A549 (cell line): ENCODE results near the gene PCNP. TPM values are rescaled to one million over a fixed set of nuclear protein-coding genes. Genes with fewer than 3 reads are reported as not detected.

Experiments
- ATAC-seq, 2 experiments: fragments of 200-7000 bp in 1 of 2; fragments of >200 bp in 1 of 2; cut with Nextera tagmentation in 1 of 2; cut with Tn5 transposase in 1 of 2; 3 replicates each; pipeline versions ENCODE4 v1.8.0 to v1.9.1; 2018 to 2020; ENCODE audit warnings: mild to moderate bottlenecking in 1 of 2, moderate library complexity in 1 of 2
- CTCF ChIA-PET: fragments of 300-600 bp; sonication (Branson Sonifier 250); formaldehyde crosslinking; extraction: SDS; loops from one replicate; lab custom pipeline; 2021; ENCODE audit warnings: antibody characterized with exemption, inconsistent platforms; lab: Yijun Ruan, JAX
- POLR2A ChIA-PET: fragments of 350-600 bp; formaldehyde crosslinking; extraction: SDS; loops from one replicate; lab custom pipeline; 2021; ENCODE audit warnings: antibody characterized with exemption, inconsistent platforms; lab: Yijun Ruan, JAX
- DNase-seq, 2 experiments: peaks; one replicate each; pipeline versions ENCODE4 v3.0.0 to v3.0.0-alpha.2; 2011 to 2016; ENCODE audit warnings: low read depth in 1 of 2, low spot score in 1 of 2
- FAIRE-seq: peaks from 2 replicates; lab custom pipeline; 2011; peaks lifted over from hg19 to GRCh38; lab: Jason Lieb, UNC
- H3K27ac ChIP-seq, 2 experiments: fragments of >200 bp; sonication (Bioruptor Twin); formaldehyde crosslinking; 3 replicates each; pipeline ENCODE4 v1.5.1; 2016 to 2017
- H3K4me1 ChIP-seq: fragments of >200 bp; sonication (Bioruptor Twin); formaldehyde crosslinking; 3 replicates; pipeline ENCODE4 v1.6.1; 2016
- H3K4me2 ChIP-seq: fragments of >200 bp; sonication (Bioruptor Twin); formaldehyde crosslinking; 3 replicates; pipeline ENCODE4 v1.6.1; 2016
- H3K4me3 ChIP-seq: fragments of >200 bp; sonication (Bioruptor Twin); formaldehyde crosslinking; 3 replicates; pipeline ENCODE4 v1.5.1; 2016
- H3K9me3 ChIP-seq: fragments of >200 bp; sonication (Bioruptor Twin); formaldehyde crosslinking; 3 replicates; pipeline ENCODE4 v1.6.1; 2016
- BHLHE40 ChIP-seq: IDR thresholded peaks from 2 replicates; pipeline ENCODE4 v1.6.1; 2012; ENCODE audit warnings: low read depth, low read length, inconsistent platforms
- CHD2 ChIP-seq: fragments of 150-350 bp; IDR thresholded peaks from 2 replicates; pipeline ENCODE4 v1.6.1; 2014; ENCODE audit warnings: low read length; ENCODE audit not compliant: partially characterized antibody
- EHF ChIP-seq: fragments of 250-450 bp; sonication (Bioruptor Pico); IDR thresholded peaks from 2 replicates; pipeline ENCODE4 v1.5.0; 2020; ENCODE audit warnings: mild to moderate bottlenecking
- EP300 ChIP-seq, 2 experiments: fragments of >200 bp; sonication (Bioruptor Twin); formaldehyde crosslinking; IDR thresholded peaks; 2 replicates in 1 of 2; 3 replicates in 1 of 2; pipeline ENCODE4 v1.6.1; 2016 to 2017
- ESRRA ChIP-seq: fragments of 150-350 bp; IDR thresholded peaks from 2 replicates; pipeline ENCODE4 v1.6.1; 2014; ENCODE audit warnings: mild to moderate bottlenecking, low read length, borderline replicate concordance
- FOSB ChIP-seq: fragments of 250-450 bp; sonication (Bioruptor Pico); IDR thresholded peaks from 2 replicates; pipeline ENCODE4 v1.5.0; 2020; ENCODE audit warnings: mild to moderate bottlenecking, moderate library complexity
- FOSL2 ChIP-seq, 2 experiments: fragments of 450-650 bp in 1 of 2; fragments of >200 bp in 1 of 2; sonication (Bioruptor Twin) in 1 of 2; formaldehyde crosslinking; IDR thresholded peaks; 2 replicates each; pipeline versions ENCODE4 v1.5.0 to v1.6.1; 2016 to 2020; ENCODE audit warnings: mild to moderate bottlenecking in 1 of 2, moderate library complexity in 1 of 2
- HDAC2 ChIP-seq: fragments of 200-600 bp; sonication (generic); IDR thresholded peaks from 2 replicates; pipeline ENCODE4 v1.6.1; 2016
- HOXA7 ChIP-seq: fragments of 250-450 bp; sonication (Bioruptor Pico); IDR thresholded peaks from 2 replicates; pipeline ENCODE4 v1.5.0; 2020; ENCODE audit warnings: mild to moderate bottlenecking, moderate library complexity
- HOXB5 ChIP-seq: fragments of 250-450 bp; sonication (Bioruptor Pico); IDR thresholded peaks from 2 replicates; pipeline ENCODE4 v1.5.0; 2020; ENCODE audit warnings: mild to moderate bottlenecking, moderate library complexity
- KDM1A ChIP-seq: fragments of 200-600 bp; sonication (generic); IDR thresholded peaks from 2 replicates; pipeline ENCODE4 v1.6.1; 2016; ENCODE audit warnings: low read depth, mild to moderate bottlenecking
- KDM5A ChIP-seq: fragments of 200-600 bp; sonication (generic); IDR thresholded peaks from 2 replicates; pipeline ENCODE4 v1.6.1; 2016; ENCODE audit warnings: antibody characterized with exemption, mild to moderate bottlenecking
- MAZ ChIP-seq: fragments of 150-350 bp; IDR thresholded peaks from 2 replicates; pipeline ENCODE4 v1.6.1; 2014; ENCODE audit warnings: antibody characterized with exemption, low read depth, low read length, borderline replicate concordance
- POLR2AphosphoS2 ChIP-seq: conservative IDR thresholded peaks from 2 replicates; pipeline ENCODE4 v1.6.1; 2012; ENCODE audit warnings: low read length, improper control_type of control experiment, inconsistent platforms
- RFX5 ChIP-seq: fragments of 450-650 bp; IDR thresholded peaks from 2 replicates; pipeline ENCODE4 v1.7.1; 2014; ENCODE audit warnings: antibody characterized with exemption, mild to moderate bottlenecking, moderate library complexity
- SMC3 ChIP-seq: fragments of >200 bp; sonication (Bioruptor Twin); formaldehyde crosslinking; IDR thresholded peaks from 3 replicates; pipeline ENCODE4 v1.6.1; 2018; ENCODE audit warnings: inconsistent platforms
- SREBF2 ChIP-seq: fragments of 450-650 bp; IDR thresholded peaks from 2 replicates; pipeline ENCODE4 v1.6.1; 2014; ENCODE audit warnings: mild to moderate bottlenecking, moderate library complexity
- TFCP2L1 ChIP-seq: fragments of 250-450 bp; sonication (Bioruptor Pico); IDR thresholded peaks from 2 replicates; pipeline ENCODE4 v1.5.0; 2021; ENCODE audit warnings: mild to moderate bottlenecking
- ZC3H11A ChIP-seq: fragments of 450-650 bp; IDR thresholded peaks from 2 replicates; pipeline ENCODE4 v1.6.1; 2014; ENCODE audit warnings: antibody characterized with exemption, mild to moderate bottlenecking
- ZFP36 ChIP-seq: fragments of 450-650 bp; IDR thresholded peaks from 2 replicates; pipeline ENCODE4 v1.6.1; 2014; ENCODE audit warnings: borderline replicate concordance; ENCODE audit not compliant: partially characterized antibody
- WGBS: methylation state at CpG from one replicate; pipeline ENCODE4 v1.1.6; 2017; ENCODE audit errors: missing lambda C conversion rate; 5-methylcytosine and 5-hydroxymethylcytosine counted together
- polyA plus RNA-seq, 4 experiments: library from polyadenylated mRNA; depleted of rRNA in 3 of 4; stranded (reverse); fragments of >200 nt; fragmentation: RNase III in 1 of 4; extraction: RNeasy Plus Mini Kit Qiagen cat#74134 plus additional on column Dnase treatment in 1 of 4; gene quantifications; 2 replicates in 3 of 4; 3 replicates in 1 of 4; pipeline ENCODE4 v1.2.3, GENCODE V29; 2011 to 2017
- TF ChIP-seq, protein P1 (sequence below): fragments of 450-650 bp; IDR thresholded peaks from 2 replicates; pipeline ENCODE4 v1.6.1; 2014; ENCODE audit warnings: antibody characterized with exemption
- TF ChIP-seq, protein P2 (sequence below): fragments of 150-350 bp; IDR thresholded peaks from 2 replicates; pipeline ENCODE4 v1.6.1; 2014; ENCODE audit warnings: low read depth, mild to moderate bottlenecking, low read length
- TF ChIP-seq, protein P3 (sequence below): IDR thresholded peaks from 2 replicates; pipeline ENCODE4 v1.6.1; 2012; ENCODE audit warnings: low read depth, borderline replicate concordance
- TF ChIP-seq, protein P4 (sequence below): IDR thresholded peaks from 2 replicates; pipeline ENCODE4 v1.6.1; 2012
- TF ChIP-seq, protein P5 (sequence below): fragments of 250-450 bp; sonication (Bioruptor Pico); IDR thresholded peaks from 2 replicates; pipeline ENCODE4 v1.5.0; 2020; ENCODE audit warnings: low read depth, mild to moderate bottlenecking, moderate library complexity
- TF ChIP-seq, protein P6 (sequence below): fragments of >200 bp; sonication (Bioruptor Twin); formaldehyde crosslinking; IDR thresholded peaks from 3 replicates; pipeline ENCODE4 v1.6.1; 2016
- TF ChIP-seq, protein P7 (sequence below): fragments of >200 bp; sonication (Bioruptor Twin); formaldehyde crosslinking; IDR thresholded peaks from 3 replicates; pipeline ENCODE4 v1.5.1; 2016

Gene PCNP
- polyA plus RNA-seq, 2 of the 4 experiments (the other 2 are of a cell fraction), result 114 to 135 TPM

DNA sequence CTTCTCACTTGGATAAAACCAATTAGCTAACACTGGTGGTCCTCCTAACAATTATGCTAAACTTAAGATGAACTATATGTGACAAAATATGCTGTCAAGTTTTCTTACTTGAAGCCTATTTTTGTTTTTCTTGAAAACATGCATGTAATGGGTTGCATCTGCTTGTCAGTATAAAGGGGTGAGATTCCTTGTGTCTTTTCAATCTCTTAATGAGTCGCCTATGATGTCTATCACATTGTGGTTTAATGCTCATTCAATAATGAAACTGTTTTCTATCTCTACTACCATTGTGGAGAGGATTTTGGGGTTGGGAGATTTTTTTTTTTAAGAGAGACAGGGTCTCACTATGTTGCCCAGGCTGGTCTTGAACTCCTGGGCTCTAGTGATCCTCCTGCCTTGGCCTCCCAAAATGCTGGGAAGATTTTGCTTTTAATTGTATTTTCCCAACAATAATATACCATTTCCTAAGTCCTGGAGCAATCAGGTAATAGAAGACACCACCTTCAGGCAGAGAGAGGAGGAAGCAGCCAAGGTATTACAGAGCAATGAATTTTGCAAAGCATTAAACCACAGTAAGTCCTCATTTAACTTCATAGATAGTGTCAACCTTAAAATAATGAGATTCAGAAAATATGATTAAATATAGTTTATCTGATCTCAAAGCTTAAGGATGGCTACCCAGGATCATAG lies 29.7 kb upstream of the PCNP start:
- FAIRE-seq (no peak), ATAC-seq (no peak), DNase-seq (no peak)
- no peak overlapping the region for H3K4me2 ChIP-seq
- ChIA-PET CTCF (interaction anchor here (1.3 kb wide), 1 partner anchor 11 kb away, joined by 3 read pairs; no protein-coding TSS in a partner anchor), POLR2A (no interaction called here)
- H3K9me3 ChIP-seq, result no peaks in the 10 kb centered on the region
- 24% methylated on average over 1 of the region's 1 CpG for WGBS
- TF ChIP-seq RFX5 (no peak), POLR2AphosphoS2 (no peak)
- TF ChIP-seq, protein P1, sequence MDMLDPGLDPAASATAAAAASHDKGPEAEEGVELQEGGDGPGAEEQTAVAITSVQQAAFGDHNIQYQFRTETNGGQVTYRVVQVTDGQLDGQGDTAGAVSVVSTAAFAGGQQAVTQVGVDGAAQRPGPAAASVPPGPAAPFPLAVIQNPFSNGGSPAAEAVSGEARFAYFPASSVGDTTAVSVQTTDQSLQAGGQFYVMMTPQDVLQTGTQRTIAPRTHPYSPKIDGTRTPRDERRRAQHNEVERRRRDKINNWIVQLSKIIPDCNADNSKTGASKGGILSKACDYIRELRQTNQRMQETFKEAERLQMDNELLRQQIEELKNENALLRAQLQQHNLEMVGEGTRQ, result no peak
- no peak overlapping the region for H3K4me3 ChIP-seq
- no peak overlapping the region for H3K27ac ChIP-seq
- no peaks in the 10 kb centered on the region for H3K4me1 ChIP-seq

DNA sequence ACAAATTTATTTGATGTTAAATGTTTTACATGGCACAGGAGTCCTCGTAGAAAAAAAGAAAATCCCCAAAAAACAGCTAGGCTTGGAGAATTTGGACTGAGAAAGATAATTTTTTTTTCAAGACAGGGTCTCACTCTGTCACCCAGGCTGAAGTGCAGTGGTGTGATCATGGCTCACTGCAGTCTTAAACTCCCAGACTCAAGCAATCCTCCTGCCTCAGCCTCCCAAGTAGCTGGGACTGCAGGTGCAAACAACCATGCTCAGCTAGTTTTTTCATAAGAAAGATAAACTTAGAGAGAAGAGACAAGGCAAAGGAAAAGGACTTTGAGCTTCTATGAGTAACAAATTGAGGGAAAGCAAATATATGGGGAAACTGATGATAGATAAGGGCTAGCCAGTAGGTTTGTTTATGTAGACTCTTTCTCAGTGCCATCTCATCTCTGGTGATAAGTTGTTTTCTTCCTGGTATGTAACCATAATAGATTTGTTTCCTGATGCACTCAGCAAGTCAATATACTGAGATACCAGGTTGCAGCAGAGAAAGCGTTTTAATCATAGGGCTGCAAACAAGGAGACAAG lies 25.4 kb upstream of the PCNP start:
- ATAC-seq (no peak; a peak in 1 of 6 replicates), FAIRE-seq (no peak)
- POLR2A ChIA-PET, result interaction anchor here (1.0 kb wide), 1 partner anchor 12 kb away, joined by 4 read pairs; no protein-coding TSS in a partner anchor
- 14% methylated on average over 2 of the region's 2 CpGs for WGBS
- H3K9me3 ChIP-seq, result no peaks in the 10 kb centered on the region
- TF ChIP-seq BHLHE40, result no peak
- TF ChIP-seq POLR2AphosphoS2, result no peak
- no peak for TF ChIP-seq ESRRA
- TF ChIP-seq, protein P2, sequence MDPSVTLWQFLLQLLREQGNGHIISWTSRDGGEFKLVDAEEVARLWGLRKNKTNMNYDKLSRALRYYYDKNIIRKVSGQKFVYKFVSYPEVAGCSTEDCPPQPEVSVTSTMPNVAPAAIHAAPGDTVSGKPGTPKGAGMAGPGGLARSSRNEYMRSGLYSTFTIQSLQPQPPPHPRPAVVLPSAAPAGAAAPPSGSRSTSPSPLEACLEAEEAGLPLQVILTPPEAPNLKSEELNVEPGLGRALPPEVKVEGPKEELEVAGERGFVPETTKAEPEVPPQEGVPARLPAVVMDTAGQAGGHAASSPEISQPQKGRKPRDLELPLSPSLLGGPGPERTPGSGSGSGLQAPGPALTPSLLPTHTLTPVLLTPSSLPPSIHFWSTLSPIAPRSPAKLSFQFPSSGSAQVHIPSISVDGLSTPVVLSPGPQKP, result no peak
- TF ChIP-seq, protein P3, sequence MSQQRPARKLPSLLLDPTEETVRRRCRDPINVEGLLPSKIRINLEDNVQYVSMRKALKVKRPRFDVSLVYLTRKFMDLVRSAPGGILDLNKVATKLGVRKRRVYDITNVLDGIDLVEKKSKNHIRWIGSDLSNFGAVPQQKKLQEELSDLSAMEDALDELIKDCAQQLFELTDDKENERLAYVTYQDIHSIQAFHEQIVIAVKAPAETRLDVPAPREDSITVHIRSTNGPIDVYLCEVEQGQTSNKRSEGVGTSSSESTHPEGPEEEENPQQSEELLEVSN, result no peak
- TF ChIP-seq, protein P4, sequence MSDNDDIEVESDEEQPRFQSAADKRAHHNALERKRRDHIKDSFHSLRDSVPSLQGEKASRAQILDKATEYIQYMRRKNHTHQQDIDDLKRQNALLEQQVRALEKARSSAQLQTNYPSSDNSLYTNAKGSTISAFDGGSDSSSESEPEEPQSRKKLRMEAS, result no peak
- no peak for TF ChIP-seq KDM5A
- no peak for TF ChIP-seq RFX5
- no peak for TF ChIP-seq MAZ
- no peak for TF ChIP-seq SMC3
- TF ChIP-seq EP300 (IDR thresholded peaks at IDR 0.05), result no peak
- no peak for TF ChIP-seq HOXA7
- no peak for TF ChIP-seq TFCP2L1
- no peak for TF ChIP-seq CHD2
- TF ChIP-seq, protein P5, sequence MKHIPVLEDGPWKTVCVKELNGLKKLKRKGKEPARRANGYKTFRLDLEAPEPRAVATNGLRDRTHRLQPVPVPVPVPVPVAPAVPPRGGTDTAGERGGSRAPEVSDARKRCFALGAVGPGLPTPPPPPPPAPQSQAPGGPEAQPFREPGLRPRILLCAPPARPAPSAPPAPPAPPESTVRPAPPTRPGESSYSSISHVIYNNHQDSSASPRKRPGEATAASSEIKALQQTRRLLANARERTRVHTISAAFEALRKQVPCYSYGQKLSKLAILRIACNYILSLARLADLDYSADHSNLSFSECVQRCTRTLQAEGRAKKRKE (CRISPR knock-in tag), result no peak
- no peak for TF ChIP-seq FOSL2 (IDR thresholded peaks at IDR 0.05)
- no peak for TF ChIP-seq FOSL2 (CRISPR knock-in tag; IDR thresholded peaks at IDR 0.05)
- TF ChIP-seq, all 56 proteins: peak for 0
- Histone ChIP-seq H3K27ac (no peak overlapping the region), H3K4me2 (no peak overlapping the region), H3K4me3 (no peak overlapping the region), H3K4me1 (no peaks in the 10 kb centered on the region)
- CTCF ChIA-PET, result interaction anchor here (0.8 to 0.9 kb wide), 2 partner anchors 13 to 18 kb away, joined by 3 read pairs; no protein-coding TSS in a partner anchor
- DNase-seq, result peak in 1 of 2 experiments; percentile 13

DNA sequence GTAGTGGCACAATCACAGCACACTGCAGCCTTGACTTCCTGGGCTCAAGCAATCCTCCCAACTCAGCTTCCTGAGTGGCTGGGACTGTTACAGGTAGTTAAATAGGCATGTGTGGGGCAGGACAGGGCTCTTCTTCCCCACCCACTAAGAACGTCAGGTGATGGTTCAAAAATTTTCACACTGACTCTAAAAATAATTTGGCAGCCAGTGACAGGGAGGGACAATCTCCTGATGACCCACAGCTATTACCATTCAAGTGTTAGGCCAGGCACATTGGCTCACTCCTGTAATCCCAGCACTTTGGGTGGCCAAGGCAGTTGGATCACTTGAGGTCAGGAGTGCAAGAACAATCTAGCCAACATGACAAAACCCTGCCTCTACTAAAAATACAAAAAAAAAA lies 24.5 kb upstream of the PCNP start:
- no peak for FAIRE-seq
- ATAC-seq, result no peak
- H3K4me3 ChIP-seq, result no peak overlapping the region
- no peaks in the 10 kb centered on the region for H3K9me3 ChIP-seq
- no peak overlapping the region for H3K27ac ChIP-seq
- no peaks in the 10 kb centered on the region for H3K4me1 ChIP-seq
- no peak overlapping the region for H3K4me2 ChIP-seq
- whole genome bisulfite sequencing, result 78% methylated on average over 1 of the region's 1 CpG
- CTCF ChIA-PET, result interaction anchor here (0.7 kb wide), 1 partner anchor 22 kb away, joined by 3 read pairs; no protein-coding TSS in a partner anchor
- DNase-seq, result no peak
- POLR2A ChIA-PET, result no interaction called here
- TF ChIP-seq KDM1A (no peak), EP300 (IDR thresholded peaks at IDR 0.05) (no peak), EHF (CRISPR knock-in tag) (no peak), HDAC2 (no peak), FOSB (CRISPR knock-in tag) (no peak), ZFP36 (no peak), HOXB5 (CRISPR knock-in tag) (no peak), ZC3H11A (no peak), SREBF2 (no peak)
- TF ChIP-seq, protein P6, sequence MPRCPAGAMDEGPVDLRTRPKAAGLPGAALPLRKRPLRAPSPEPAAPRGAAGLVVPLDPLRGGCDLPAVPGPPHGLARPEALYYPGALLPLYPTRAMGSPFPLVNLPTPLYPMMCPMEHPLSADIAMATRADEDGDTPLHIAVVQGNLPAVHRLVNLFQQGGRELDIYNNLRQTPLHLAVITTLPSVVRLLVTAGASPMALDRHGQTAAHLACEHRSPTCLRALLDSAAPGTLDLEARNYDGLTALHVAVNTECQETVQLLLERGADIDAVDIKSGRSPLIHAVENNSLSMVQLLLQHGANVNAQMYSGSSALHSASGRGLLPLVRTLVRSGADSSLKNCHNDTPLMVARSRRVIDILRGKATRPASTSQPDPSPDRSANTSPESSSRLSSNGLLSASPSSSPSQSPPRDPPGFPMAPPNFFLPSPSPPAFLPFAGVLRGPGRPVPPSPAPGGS, result no peak
- TF ChIP-seq, protein P7, sequence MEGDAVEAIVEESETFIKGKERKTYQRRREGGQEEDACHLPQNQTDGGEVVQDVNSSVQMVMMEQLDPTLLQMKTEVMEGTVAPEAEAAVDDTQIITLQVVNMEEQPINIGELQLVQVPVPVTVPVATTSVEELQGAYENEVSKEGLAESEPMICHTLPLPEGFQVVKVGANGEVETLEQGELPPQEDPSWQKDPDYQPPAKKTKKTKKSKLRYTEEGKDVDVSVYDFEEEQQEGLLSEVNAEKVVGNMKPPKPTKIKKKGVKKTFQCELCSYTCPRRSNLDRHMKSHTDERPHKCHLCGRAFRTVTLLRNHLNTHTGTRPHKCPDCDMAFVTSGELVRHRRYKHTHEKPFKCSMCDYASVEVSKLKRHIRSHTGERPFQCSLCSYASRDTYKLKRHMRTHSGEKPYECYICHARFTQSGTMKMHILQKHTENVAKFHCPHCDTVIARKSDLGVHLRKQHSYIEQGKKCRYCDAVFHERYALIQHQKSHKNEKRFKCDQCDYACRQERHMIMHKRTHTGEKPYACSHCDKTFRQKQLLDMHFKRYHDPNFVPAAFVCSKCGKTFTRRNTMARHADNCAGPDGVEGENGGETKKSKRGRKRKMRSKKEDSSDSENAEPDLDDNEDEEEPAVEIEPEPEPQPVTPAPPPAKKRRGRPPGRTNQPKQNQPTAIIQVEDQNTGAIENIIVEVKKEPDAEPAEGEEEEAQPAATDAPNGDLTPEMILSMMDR, result no peak
